NCI-H526 (cell line): Measurements from ENCODE around the gene TAF11L8.
"Not testable (repeated sequence)": the region's sequence is repeated elsewhere in the genome, so short reads cannot be mapped to it uniquely, and the experiment has no call there.

Experiments used
- DNase-seq, 2 experiments: peaks; one replicate each; lab custom pipeline; 2025; lab: John Stamatoyannopoulos, UW

TAF11L8 gene

GRCh38 chr5:17590860-17591259, at the start of gene TAF11L8:
TAF11L8 (minus strand) TSS chr5:17590960.
- DNase-seq = not testable (repeated sequence)

- no peak for DNase-seq
These were observed 43.4 kb upstream of the TAF11L8 start, which contains the start of gene TAF11L14 for GRCh38 chr5:17634160-17634559. TAF11L14 (plus strand) TSS chr5:17634460.

- not testable (repeated sequence) for DNase-seq
These were observed 41.0 kb upstream of the TAF11L8 start, which contains the start of gene TAF11L13 for GRCh38 chr5:17631788-17632187. TAF11L13 (plus strand) TSS chr5:17632088.

GRCh38 chr5:17625686-17626085, 34.9 kb upstream of the TAF11L8 start:
- DNase-seq = no peak

- DNase-seq = peak in 1 of 2 experiments; percentile 16
These were observed 29.9 kb upstream of the TAF11L8 start for GRCh38 chr5:17620627-17621026.

GRCh38 chr5:17619354-17619753, 28.6 kb upstream of the TAF11L8 start:
- no peak for DNase-seq

- DNase-seq = no peak
These were observed 24.3 kb upstream of the TAF11L8 start for GRCh38 chr5:17614872-17615605.

- not testable (repeated sequence) for DNase-seq
These were observed 19.3 kb upstream of the TAF11L8 start, which contains the start of gene TAF11L12 for GRCh38 chr5:17610092-17610491. TAF11L12 (plus strand) TSS chr5:17610392.

- DNase-seq = not testable (repeated sequence)
These were observed 16.7 kb upstream of the TAF11L8 start for GRCh38 chr5:17607461-17607860.

- DNase-seq = no peak
These were observed 14.2 kb upstream of the TAF11L8 start for GRCh38 chr5:17604951-17605350.

- not testable (repeated sequence) for DNase-seq
These were observed 13.1 kb upstream of the TAF11L8 start, which contains the start of gene TAF11L11 for GRCh38 chr5:17603880-17604279. TAF11L11 (plus strand) TSS chr5:17604183.

GRCh38 chr5:17597728-17598127, 7.0 kb upstream of the TAF11L8 start, which contains the start of gene TAF11L10:
TAF11L10 (minus strand) TSS chr5:17597828.
- DNase-seq = not testable (repeated sequence)

GRCh38 chr5:17594255-17594654, 3.5 kb upstream of the TAF11L8 start, which contains the start of gene TAF11L9:
TAF11L9 (minus strand) TSS chr5:17594394.
- DNase-seq = not testable (repeated sequence)

GRCh38 chr5:17585658-17586057, 5.1 kb downstream of the TAF11L8 start, which contains the start of gene TAF11L7:
TAF11L7 (minus strand) TSS chr5:17585758.
- DNase-seq = not testable (repeated sequence)
